K562 (cell line): ENCODE results near the gene EMC1. TPM values are rescaled to one million over a fixed set of nuclear protein-coding genes. Genes with fewer than 3 reads are reported as not detected.

Experiments
- BHLHE40 ChIP-seq: IDR thresholded peaks from 2 replicates; pipeline ENCODE4 v1.6.1; 2011; ENCODE audit warnings: low read length, improper control_type of control experiment
- GABPB2 ChIP-seq: fragments of 250-450 bp; sonication (Bioruptor Pico); conservative IDR thresholded peaks from 2 replicates; pipeline ENCODE4 v1.5.1; 2021; ENCODE audit warnings: mild to moderate bottlenecking
- PHF8 ChIP-seq: fragments of 200-600 bp; sonication (generic); IDR thresholded peaks from 2 replicates; pipeline ENCODE4 v1.6.1; 2012; ENCODE audit warnings: mixed run types, mild to moderate bottlenecking, inconsistent platforms, low read length, moderate library complexity, borderline replicate concordance
- RBBP5 ChIP-seq: fragments of 200-600 bp; sonication (generic); IDR thresholded peaks from 2 replicates; pipeline ENCODE4 v1.6.1; 2012; ENCODE audit warnings: borderline replicate concordance, mild to moderate bottlenecking, low read length, control low read depth, inconsistent platforms; ENCODE audit not compliant: insufficient read depth, poor library complexity, severe bottlenecking
- SMAD3 ChIP-seq: fragments of 450-650 bp; formaldehyde crosslinking; conservative IDR thresholded peaks from 2 replicates; pipeline ENCODE4 v1.4.0; 2020; ENCODE audit warnings: mild to moderate bottlenecking
- ZNF232 ChIP-seq: sonication (generic); formaldehyde crosslinking; IDR thresholded peaks from 2 replicates; pipeline ENCODE4 v1.8.0; 2022; ENCODE audit warnings: mild to moderate bottlenecking, missing genetic modification reagents
- polyA plus RNA-seq, 8 experiments: library from polyadenylated mRNA; depleted of rRNA in 4 of 8; stranded (reverse) in 5 of 8; unstranded in 3 of 8; fragments of >200 nt; fragmentation: Nextera tagmentation in 2 of 8; fragmentation: Illumina TruSeq in 1 of 8; extraction: Ambion mirVana in 2 of 8; extraction: Trizol in 1 of 8; gene quantifications; 2 replicates each; pipeline versions ENCODE4 v1.2.1 to v1.2.3, GENCODE V29; 2011 to 2014; ENCODE audit warnings: inconsistent platforms in 1 of 8, missing spikeins in 1 of 8
- total RNA-seq, 7 experiments: library from RNA; depleted of rRNA in 6 of 7; stranded (reverse); fragments of >200 nt in 6 of 7; fragmentation: Illumina TruSeq in 2 of 7; extraction: Trizol in 2 of 7; gene quantifications; 2 replicates each; pipeline versions ENCODE4 v1.2.1 to v1.2.3, GENCODE V29; 2011 to 2021; ENCODE audit warnings: low replicate concordance in 1 of 7
- TF ChIP-seq, protein P1 (sequence below): fragments of 250-450 bp; sonication (Bioruptor Pico); IDR thresholded peaks from 2 replicates; pipeline ENCODE4 v1.5.0; 2021
- TF ChIP-seq, protein P2 (sequence below): fragments of 450-650 bp; IDR thresholded peaks from 2 replicates; pipeline ENCODE4 v1.6.1; 2016; ENCODE audit warnings: borderline replicate concordance
- TF ChIP-seq, protein P3 (sequence below), 2 experiments: fragments of 250-450 bp in 1 of 2; fragments of 450-650 bp in 1 of 2; sonication (Bioruptor Pico) in 1 of 2; IDR thresholded peaks; 2 replicates each; pipeline versions ENCODE4 v1.6.1 to v1.8.0; 2016 to 2021; ENCODE audit warnings: mild to moderate bottlenecking in 2 of 2, moderate library complexity in 2 of 2, missing compliant biosample characterization in 1 of 2, missing genetic modification characterization in 1 of 2

Gene EMC1
- total and polyA plus RNA-seq, 9 of the 15 experiments (the other 6 are each of a cell fraction or from before 2014, with no cell fraction given), result 17.8 to 88.2 (median 37.4) TPM

DNA sequence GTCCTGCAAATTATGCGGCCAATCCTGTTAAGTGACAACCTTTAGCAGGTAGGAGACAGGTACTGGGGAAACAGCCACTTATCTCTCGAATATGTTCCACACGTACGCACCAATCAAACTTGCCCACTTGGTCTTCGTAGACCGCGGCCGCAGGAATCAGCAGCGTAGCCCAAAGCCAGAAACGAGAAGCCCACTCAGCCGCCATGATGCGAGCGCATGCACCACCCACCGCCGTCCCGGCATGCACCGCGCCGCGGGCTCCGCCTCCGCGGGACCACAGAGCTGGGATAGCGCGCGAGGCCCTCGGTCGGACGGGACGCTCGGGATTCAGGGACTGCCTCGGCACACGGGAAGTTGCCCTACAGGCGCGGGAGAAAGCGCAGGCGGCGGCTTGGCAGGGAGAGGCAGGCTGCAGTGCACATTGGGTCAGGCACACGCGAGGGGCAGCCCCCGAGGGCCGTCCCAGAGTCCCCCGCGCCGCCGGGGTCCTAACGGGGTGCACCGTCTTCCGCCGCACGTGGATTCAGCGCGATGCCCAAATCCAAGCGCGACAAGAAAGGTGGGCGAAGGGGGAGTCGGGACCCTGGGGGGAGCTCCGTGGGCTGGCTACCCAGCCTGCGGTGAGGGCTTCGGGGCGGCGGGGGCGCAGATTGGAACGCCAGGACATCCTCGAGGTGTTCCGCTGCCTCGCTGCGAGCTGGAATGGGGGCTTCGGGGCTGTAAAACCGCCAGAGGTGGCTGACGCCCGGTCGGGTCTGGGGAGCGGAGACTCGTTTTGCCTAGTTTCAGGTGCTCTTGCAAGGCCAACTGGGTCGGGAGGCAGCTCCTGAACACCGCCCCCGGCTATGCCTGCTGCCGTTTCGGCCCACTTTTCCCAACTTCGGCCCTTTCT, at the start of gene EMC1, which contains the start of gene MRTO4 (continued):
- TF ChIP-seq RBBP5, result peak; percentile 97
- TF ChIP-seq ZNF232, result peak; percentile 70; the same call in 1 of the 2 replicates
- TF ChIP-seq PHF8, result peak; percentile 95
- TF ChIP-seq, protein P1, sequence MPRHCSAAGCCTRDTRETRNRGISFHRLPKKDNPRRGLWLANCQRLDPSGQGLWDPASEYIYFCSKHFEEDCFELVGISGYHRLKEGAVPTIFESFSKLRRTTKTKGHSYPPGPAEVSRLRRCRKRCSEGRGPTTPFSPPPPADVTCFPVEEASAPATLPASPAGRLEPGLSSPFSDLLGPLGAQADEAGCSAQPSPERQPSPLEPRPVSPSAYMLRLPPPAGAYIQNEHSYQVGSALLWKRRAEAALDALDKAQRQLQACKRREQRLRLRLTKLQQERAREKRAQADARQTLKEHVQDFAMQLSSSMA, result peak; percentile 44; the same call in 1 of the 2 replicates
- TF ChIP-seq, protein P2, sequence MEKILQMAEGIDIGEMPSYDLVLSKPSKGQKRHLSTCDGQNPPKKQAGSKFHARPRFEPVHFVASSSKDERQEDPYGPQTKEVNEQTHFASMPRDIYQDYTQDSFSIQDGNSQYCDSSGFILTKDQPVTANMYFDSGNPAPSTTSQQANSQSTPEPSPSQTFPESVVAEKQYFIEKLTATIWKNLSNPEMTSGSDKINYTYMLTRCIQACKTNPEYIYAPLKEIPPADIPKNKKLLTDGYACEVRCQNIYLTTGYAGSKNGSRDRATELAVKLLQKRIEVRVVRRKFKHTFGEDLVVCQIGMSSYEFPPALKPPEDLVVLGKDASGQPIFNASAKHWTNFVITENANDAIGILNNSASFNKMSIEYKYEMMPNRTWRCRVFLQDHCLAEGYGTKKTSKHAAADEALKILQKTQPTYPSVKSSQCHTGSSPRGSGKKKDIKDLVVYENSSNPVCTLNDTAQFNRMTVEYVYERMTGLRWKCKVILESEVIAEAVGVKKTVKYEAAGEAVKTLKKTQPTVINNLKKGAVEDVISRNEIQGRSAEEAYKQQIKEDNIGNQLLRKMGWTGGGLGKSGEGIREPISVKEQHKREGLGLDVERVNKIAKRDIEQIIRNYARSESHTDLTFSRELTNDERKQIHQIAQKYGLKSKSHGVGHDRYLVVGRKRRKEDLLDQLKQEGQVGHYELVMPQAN, result peak; percentile 99
- peak; percentile 85; the same call in 1 of the 2 replicates for TF ChIP-seq SMAD3 (CRISPR knock-in tag)
- no peak for TF ChIP-seq GABPB2 (CRISPR knock-in tag)
- peak; percentile 59; the same call in 1 of the 2 replicates for TF ChIP-seq BHLHE40
- TF ChIP-seq, protein P3, sequence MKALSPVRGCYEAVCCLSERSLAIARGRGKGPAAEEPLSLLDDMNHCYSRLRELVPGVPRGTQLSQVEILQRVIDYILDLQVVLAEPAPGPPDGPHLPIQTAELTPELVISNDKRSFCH (CRISPR knock-in tag; IDR thresholded peaks at IDR 0.05), result no peak
- TF ChIP-seq, protein P3 (tag; IDR thresholded peaks at IDR 0.05), result peak; percentile 91
- TF ChIP-seq, all 486 proteins: peak for 196
